Mucosa of descending colon (tissue), 3 donors: ENCODE data around the gene CLEC10A. TPM values are rescaled to one million over a fixed set of nuclear protein-coding genes. Genes with fewer than 3 reads are reported as not detected.
"Not testable (repeated sequence)": the region's sequence is repeated elsewhere in the genome, so short reads cannot be mapped to it uniquely, and the experiment has no call there.

Source experiments
- ATAC-seq: fragments of 200-7000 bp; cut with Tn5 transposase; one replicate; pipeline ENCODE4 v1.9.1; 2020; ENCODE audit warnings: mild to moderate bottlenecking, moderate library complexity
- DNase-seq, 3 donors: peaks; one replicate each; pipeline ENCODE4 v3.0.0-alpha.2; 2020
- H3K36me3 ChIP-seq: fragments of 200-600 bp; one replicate; pipeline ENCODE4 v1.8.0; 2021; ENCODE audit warnings: low read depth, mild to moderate bottlenecking
- H3K4me1 ChIP-seq: fragments of 200-600 bp; one replicate; pipeline ENCODE4 v1.8.0; 2021; ENCODE audit warnings: low read depth, mild to moderate bottlenecking
- H3K4me3 ChIP-seq: fragments of 200-600 bp; one replicate; pipeline ENCODE4 v1.8.0; 2021; ENCODE audit warnings: mild to moderate bottlenecking
- H3K9me3 ChIP-seq: fragments of 200-600 bp; one replicate; pipeline ENCODE4 v1.8.0; 2021; ENCODE audit warnings: mild to moderate bottlenecking
- CTCF ChIP-seq: fragments of 200-600 bp; IDR thresholded peaks from one replicate; pipeline ENCODE4 v1.8.0; 2022; ENCODE audit warnings: antibody characterized with exemption, mild to moderate bottlenecking
- intact Hi-C, 2 donors: fragments of 100-400 bp; cut with DNase I in 1 of 2; cut with micrococcal nuclease in 1 of 2; formaldehyde crosslinking; loops; one replicate each; pipeline versions ENCODE4 v1.11.0 to v1.11.1; 2022; cut with DNase I, micrococcal nuclease
- total RNA-seq, 3 donors: library from RNA; stranded (reverse); fragmentation: NEBNext Ultra II Directional in 2 of 3; extraction: Animal tissue kit (Norgen Biotek cat#: 25700) in 2 of 3; gene quantifications; one replicate each; pipeline versions ENCODE4 v1.2.1 to v1.2.4, GENCODE V29; 2021 to 2023
- donor health status: DM: no; HTN: no; CAD: no; lungs with moderate emphysema.
- donor health status: DM: no; HTN: no; CAD: no.
- donor health status: DM: no; HTN: yes; CAD: no.

CLEC10A gene
- total RNA-seq, 3 donors from 2014 or later, result 3.1 to 15.1 (median 8.9) TPM

GRCh38 chr17:7102421-7102820 lies 22.4 kb upstream of the CLEC10A start:
- DNase-seq (no peak), ATAC-seq (no peak)
- Histone ChIP-seq H3K4me3 (no peak overlapping the region), H3K9me3 (no peaks in the 10 kb centered on the region), H3K4me1 (no peaks in the 10 kb centered on the region), H3K36me3 (no peaks in the 10 kb centered on the region)
- no peak for TF ChIP-seq CTCF
- intact Hi-C loops, result no loop called here

GRCh38 chr17:7101531-7101930 lies 21.5 kb upstream of the CLEC10A start:
- TF ChIP-seq CTCF, result no peak
- Histone ChIP-seq H3K4me1 (no peaks in the 10 kb centered on the region), H3K4me3 (no peak overlapping the region), H3K36me3 (no peaks in the 10 kb centered on the region), H3K9me3 (no peaks in the 10 kb centered on the region)
- intact Hi-C loops, result no loop called here
- DNase-seq (no peak), ATAC-seq (no peak)

- DNase-seq, H3K36me3 ChIP-seq, intact Hi-C loops, H3K9me3 ChIP-seq, H3K4me1 ChIP-seq, ATAC-seq, H3K4me3 ChIP-seq: not testable (repeated sequence)
Measured at GRCh38 chr17:7100641-7101379, 20.8 kb upstream of the CLEC10A start.

- H3K4me3 ChIP-seq, result no peak overlapping the region
- TF ChIP-seq CTCF, result no peak
- H3K9me3 ChIP-seq, result no peaks in the 10 kb centered on the region
- ATAC-seq (no peak), DNase-seq (no peak)
- no peaks in the 10 kb centered on the region for H3K36me3 ChIP-seq
- no peaks in the 10 kb centered on the region for H3K4me1 ChIP-seq
- intact Hi-C loops, result no loop called here
Measured at GRCh38 chr17:7098802-7099459, 18.9 kb upstream of the CLEC10A start.

GRCh38 chr17:7097940-7098339 lies 17.9 kb upstream of the CLEC10A start:
- no peak for DNase-seq
- H3K36me3 ChIP-seq, result no peaks in the 10 kb centered on the region
- H3K4me3 ChIP-seq, result no peak overlapping the region
- no peak for TF ChIP-seq CTCF
- intact Hi-C loops, result no loop called here
- H3K9me3 ChIP-seq, result no peaks in the 10 kb centered on the region
- no peak for ATAC-seq
- H3K4me1 ChIP-seq, result no peaks in the 10 kb centered on the region

GRCh38 chr17:7095625-7096024 lies 15.6 kb upstream of the CLEC10A start:
- ATAC-seq (no peak), DNase-seq (no peak)
- H3K36me3 ChIP-seq, result no peaks in the 10 kb centered on the region
- H3K4me1 ChIP-seq, result no peaks in the 10 kb centered on the region
- intact Hi-C loops, result no loop called here
- H3K9me3 ChIP-seq, result no peaks in the 10 kb centered on the region
- no peak overlapping the region for H3K4me3 ChIP-seq
- no peak for TF ChIP-seq CTCF
